ENCODE measurements around the gene STRA6. TPM values are rescaled to one million over a fixed set of nuclear protein-coding genes. Genes with fewer than 3 reads are reported as not detected.

STRA6 gene
- total and polyA plus RNA-seq, 8 donors = 0.06 to 1.7 (median 0.46) TPM; not detected in 2

DNA sequence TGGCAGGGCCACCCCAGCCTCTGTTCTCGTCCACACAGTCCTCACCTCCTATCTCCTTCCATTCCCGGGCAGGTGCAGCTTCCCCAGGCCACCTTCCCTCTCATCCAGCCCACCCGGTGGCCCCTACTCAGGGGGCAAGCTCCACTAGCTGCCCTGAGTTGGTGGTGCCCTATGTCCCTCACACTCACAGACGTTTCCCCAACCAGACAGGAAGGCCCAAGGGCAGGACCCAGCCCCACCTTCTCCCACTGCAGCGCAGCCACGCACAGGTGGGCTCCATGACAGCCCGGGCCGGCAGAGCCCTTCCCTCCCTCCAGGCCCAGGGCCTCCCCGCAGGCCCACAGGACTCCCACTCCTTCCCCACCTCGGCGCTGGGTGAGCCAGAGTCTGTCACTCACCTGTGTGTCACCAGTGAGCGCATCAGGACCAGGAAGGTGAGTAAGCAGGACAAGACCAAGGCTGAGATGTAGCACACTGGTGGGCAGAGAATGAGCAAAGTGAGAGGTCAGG lies 17.9 kb downstream of the STRA6 start:
- no peak for FAIRE-seq
- Histone ChIP-seq H3K9me3 (no peaks in the 10 kb centered on the region), H3K27me3 (no peaks in the 10 kb centered on the region), H3K27ac (no peak overlapping the region), H3K36me3 (no peaks in the 10 kb centered on the region), H3K4me3 (no peak overlapping the region), H3K4me1 (no peaks in the 10 kb centered on the region)
- DNase-seq = peak in 1 of 6 donors; percentile 52
- TF ChIP-seq, protein P1, sequence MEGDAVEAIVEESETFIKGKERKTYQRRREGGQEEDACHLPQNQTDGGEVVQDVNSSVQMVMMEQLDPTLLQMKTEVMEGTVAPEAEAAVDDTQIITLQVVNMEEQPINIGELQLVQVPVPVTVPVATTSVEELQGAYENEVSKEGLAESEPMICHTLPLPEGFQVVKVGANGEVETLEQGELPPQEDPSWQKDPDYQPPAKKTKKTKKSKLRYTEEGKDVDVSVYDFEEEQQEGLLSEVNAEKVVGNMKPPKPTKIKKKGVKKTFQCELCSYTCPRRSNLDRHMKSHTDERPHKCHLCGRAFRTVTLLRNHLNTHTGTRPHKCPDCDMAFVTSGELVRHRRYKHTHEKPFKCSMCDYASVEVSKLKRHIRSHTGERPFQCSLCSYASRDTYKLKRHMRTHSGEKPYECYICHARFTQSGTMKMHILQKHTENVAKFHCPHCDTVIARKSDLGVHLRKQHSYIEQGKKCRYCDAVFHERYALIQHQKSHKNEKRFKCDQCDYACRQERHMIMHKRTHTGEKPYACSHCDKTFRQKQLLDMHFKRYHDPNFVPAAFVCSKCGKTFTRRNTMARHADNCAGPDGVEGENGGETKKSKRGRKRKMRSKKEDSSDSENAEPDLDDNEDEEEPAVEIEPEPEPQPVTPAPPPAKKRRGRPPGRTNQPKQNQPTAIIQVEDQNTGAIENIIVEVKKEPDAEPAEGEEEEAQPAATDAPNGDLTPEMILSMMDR (IDR thresholded peaks at IDR 0.05) = no peak
- 63 to 71% methylated on average over 12 of the region's 12 CpGs for WGBS, 2 donors
- intact Hi-C loops (cut with DNase I) = no loop called here
- ATAC-seq = no peak

DNA sequence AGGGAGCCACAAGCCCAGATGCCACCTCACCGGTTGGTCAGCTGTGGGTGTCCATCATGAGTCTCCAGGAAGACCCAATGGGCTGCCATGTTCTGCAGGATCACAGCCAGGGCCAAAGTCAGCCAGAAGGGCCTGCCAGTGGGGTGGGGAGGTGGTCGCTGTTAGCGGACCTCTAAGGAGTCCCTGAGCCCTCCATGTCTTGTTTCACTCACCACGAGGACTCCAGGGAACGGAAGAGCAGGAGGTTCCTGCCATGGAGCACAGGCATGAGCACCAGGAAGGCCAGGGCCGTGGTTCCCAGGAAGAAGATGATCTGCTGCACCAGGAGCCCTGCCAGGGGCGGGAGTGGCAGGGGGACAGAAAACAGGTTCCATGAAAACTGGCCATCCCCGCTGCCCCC lies 20.5 kb downstream of the STRA6 start:
- no peak for ATAC-seq

DNA sequence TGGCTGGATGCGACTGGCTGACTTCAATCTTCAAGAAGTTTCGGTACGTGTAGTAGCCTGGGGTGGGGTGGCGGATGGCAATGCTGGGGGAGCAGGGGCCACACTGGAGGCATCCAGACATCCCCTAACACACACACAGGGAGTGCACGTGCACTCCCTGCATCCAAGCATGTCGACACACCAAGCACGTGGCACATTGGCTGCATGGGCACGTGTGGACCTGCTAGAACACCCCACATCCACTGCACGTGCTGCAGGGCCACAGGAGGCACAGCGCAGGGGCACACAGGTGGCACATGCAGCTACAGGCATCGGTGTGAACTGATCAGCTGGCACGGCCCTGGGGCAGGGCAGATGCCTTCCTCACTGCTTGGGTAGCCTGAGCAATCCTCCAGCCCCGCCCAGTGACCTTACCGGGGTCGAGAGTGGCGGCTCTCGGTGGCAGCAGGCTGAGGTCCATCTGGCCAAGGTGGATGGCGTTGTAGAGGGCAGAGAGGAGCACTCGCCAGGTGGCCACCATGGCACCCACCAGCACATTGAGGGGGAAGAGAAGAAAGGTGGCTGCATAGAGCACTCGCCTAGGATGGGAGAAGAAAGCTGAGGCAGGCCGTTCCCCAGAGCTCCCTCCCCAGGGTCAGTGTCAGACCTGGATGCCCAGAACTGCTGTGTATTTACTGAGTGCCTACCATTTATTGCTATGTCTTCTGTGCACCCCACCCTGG lies 21.5 kb downstream of the STRA6 start:
- FAIRE-seq = no peak
- DNase-seq = peak in 1 of 6 donors; percentile 45
- 71 to 83% methylated on average over 21 of the region's 21 CpGs for WGBS, 2 donors
- Histone ChIP-seq H3K36me3 (no peaks in the 10 kb centered on the region), H3K4me3 (no peak overlapping the region), H3K9me3 (no peaks in the 10 kb centered on the region), H3K4me1 (no peaks in the 10 kb centered on the region), H3K27ac (no peak overlapping the region), H3K27me3 (no peaks in the 10 kb centered on the region)
- intact Hi-C loops (cut with DNase I) = no loop called here
- TF ChIP-seq, protein P1 (IDR thresholded peaks at IDR 0.05) = no peak
- no peak for ATAC-seq

More for the DNA sequence above, 20.5 kb downstream of the STRA6 start:
- Histone ChIP-seq H3K27ac (no peak overlapping the region), H3K4me1 (no peaks in the 10 kb centered on the region), H3K36me3 (no peaks in the 10 kb centered on the region), H3K9me3 (no peaks in the 10 kb centered on the region), H3K4me3 (no peak overlapping the region), H3K27me3 (no peaks in the 10 kb centered on the region)
- WGBS, 2 donors = 73 to 85% methylated on average over 8 of the region's 8 CpGs
- intact Hi-C loops (cut with DNase I) = no loop called here
- DNase-seq = peak in 1 of 6 donors; percentile 28
- TF ChIP-seq, protein P1 (IDR thresholded peaks at IDR 0.05) = no peak
- FAIRE-seq = no peak

DNA sequence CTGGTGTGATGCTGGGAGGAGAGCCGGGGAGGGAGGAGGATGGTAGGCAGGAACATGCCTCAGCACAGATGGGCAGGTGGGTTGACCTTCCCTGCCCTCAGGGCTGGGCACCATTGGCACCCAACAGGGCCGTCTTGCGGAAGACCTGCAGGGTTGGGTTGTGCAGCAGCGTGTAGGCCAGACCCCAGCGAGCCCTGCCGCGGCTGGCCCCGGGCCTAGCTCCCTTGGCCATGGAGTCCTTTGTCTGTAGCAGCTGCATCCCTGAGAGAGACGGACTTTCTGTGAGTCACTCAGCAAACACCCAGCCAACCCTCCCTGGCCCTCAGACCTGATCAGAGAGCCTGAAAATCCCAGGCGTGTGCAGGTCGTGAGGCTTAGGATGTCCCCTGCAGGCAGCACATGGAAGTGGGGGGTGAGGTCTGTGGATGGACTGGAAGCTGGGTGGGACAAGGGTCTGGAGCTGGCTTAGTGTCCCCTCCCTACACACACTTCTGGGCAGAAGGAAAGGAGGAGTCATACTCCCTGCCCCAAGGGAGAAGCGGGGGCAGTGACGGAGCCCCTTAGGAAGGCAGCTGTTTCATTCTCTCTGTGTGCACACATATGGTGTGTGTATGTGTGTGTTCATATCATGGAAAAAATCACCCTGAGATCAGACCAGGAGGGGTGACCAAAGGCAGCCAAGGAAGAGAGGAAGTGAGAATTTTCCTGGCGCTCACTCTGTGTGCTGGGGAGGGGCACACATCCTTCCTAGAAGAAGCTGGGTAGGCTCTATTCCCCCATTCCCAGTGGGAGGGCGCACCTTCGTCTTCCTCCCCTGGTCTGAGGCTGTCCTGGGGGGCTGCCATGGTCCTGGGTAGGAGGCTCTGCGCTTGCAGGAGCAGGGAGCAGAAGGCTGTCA lies 22.4 kb downstream of the STRA6 start:
- Histone ChIP-seq H3K4me3 (no peak overlapping the region), H3K27me3 (no peaks in the 10 kb centered on the region), H3K27ac (peak overlapping the region in 1 of 4 donors; percentile 12), H3K36me3 (no peaks in the 10 kb centered on the region), H3K4me1 (no peaks in the 10 kb centered on the region), H3K9me3 (no peaks in the 10 kb centered on the region)
- 78 to 84% methylated on average over 17 of the region's 17 CpGs for WGBS, 2 donors
- intact Hi-C loops (cut with DNase I) = no loop called here
- FAIRE-seq (no peak), DNase-seq (peak in 1 of 6 donors; percentile 45), ATAC-seq (peak in 2 of 4 donors; percentile 37 to 49)
- TF ChIP-seq, protein P1 (IDR thresholded peaks at IDR 0.05) = no peak

Measured in pancreas (tissue), 10 donors.